NCI-H82 treated with DMSO at 0.1 percent for 48 hours (cell line): ENCODE results near the gene UNC13B.
A peak's percentile ranks its signal among the peaks of the same experiment; 100 is the strongest.
"Not testable (repeated sequence)": the region's sequence is repeated elsewhere in the genome, so short reads cannot be mapped to it uniquely, and the experiment has no call there.

Source experiments
- DNase-seq: peaks from one replicate; lab custom pipeline; 2025; ENCODE audit not compliant: unreplicated experiment; lab: John Stamatoyannopoulos, UW

Gene UNC13B

DNA sequence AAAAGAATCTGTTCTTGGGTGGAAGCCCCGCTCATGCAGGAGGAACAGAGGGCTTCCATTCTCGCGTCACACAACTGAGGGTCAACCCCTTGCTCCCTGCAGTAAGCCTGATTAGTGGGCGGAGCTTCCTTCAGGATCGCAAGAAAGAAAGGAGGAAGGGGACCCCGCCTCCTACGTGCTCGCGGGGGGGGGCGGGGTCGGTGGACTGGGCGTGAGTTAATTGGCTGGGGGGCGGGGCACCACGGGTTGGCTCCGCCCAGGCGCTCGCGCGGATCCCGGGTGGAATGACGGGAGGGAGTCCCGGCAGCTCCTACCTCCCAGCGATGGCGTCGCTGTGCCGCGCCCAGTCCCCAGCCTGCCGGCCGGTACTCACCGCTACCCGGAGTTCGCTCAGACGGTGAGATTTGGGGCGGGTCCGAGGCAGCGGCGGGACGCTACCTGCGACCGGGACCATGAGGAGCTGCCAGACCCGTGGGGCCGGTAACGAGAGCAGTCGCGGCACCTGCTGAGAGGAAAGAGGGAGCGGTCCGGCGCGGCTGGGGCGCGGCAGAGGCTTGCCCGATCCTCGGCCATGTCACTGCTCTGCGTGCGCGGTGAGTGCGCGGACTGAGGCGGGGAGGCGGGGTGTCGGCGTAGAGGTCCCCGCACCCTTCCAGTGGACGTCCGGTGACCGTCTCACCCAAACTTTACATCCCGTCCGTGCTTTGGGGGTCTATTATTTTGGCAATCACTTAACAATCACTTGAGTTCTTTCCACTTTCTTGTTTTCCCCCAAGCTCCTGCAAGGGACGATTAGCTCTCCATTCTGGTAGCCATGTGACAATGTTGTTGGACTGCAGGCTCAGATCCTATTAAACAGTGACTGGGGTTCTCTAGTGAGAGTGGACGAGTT lies at the start of gene UNC13B:
UNC13B (plus strand) TSS at position 297 of the 892 bp plus-strand sequence; CDS start at position 572, 275 bp downstream.
- peak; percentile 70 for DNase-seq

DNA sequence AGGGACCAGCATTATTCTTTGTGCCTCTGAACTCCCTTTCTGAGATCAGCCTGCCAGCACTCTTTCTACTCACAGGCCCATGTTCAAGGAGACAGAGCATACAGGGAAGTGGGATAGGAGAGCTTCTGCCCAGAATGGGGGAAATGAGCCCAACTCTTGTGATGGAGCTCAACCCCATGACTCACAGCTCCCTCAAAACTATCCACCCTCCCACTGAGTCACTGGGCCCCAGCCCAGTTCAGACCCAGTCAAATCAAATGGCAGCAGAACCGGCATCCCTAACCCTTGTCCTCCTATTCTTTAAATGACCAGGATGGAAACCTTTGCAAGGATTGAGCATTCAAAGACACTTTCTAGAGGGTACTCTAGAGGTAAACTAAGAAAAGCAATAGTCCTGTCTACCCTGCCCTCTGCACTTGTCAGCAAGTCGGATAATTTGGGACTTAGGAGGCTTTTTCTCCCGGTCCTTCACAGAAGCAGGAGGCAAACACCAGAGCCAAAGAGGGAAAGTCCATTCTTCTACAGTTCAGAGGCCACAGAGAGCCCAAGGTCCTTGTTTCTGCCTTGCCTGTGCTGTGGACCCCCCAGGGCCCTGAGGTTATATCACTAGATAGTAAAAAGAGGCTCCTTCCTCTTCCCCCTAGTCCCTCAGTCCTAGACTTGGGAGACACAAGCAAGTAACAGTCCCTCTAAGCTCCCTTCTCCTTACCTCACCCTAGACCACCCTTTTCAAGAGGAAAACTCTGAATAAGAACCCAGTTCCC lies 49.4 kb upstream of the UNC13B start:
- no peak for DNase-seq

DNA sequence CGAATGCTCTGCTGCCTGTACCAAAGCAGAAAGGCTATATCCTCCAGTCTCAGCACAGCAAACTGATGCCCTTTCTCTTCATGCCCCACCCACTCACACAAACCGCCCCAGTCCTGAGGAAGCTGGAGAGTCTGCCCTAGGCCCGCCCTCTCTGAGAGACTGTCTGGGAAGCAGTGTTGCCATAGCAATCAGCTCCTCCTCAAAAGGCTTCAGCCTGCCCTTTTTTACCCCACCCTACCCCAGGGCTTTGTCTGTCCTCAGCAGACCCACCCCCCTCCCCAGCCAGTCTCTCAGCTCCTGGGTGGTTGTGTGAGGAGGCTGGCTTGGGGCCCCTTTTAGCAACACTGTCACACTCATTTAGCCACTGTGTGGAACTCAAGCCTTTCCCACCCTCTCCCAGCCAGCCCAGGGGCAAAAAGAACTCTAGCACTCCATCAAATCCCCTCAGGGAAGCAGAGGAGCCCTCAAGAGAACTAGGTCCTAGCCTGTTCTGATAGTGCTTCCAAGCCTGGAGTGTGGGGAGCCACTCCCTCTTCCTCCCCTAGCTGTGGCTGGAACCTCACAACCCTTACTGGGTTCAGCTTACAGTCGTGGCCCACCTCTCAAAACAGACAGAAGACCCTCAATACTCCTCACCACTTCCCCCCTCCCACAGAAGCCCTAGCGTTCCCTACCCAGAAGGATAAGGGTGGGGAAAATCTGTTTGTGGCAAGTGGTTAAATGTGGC lies 47.5 kb upstream of the UNC13B start:
- peak; percentile 34 for DNase-seq

DNA sequence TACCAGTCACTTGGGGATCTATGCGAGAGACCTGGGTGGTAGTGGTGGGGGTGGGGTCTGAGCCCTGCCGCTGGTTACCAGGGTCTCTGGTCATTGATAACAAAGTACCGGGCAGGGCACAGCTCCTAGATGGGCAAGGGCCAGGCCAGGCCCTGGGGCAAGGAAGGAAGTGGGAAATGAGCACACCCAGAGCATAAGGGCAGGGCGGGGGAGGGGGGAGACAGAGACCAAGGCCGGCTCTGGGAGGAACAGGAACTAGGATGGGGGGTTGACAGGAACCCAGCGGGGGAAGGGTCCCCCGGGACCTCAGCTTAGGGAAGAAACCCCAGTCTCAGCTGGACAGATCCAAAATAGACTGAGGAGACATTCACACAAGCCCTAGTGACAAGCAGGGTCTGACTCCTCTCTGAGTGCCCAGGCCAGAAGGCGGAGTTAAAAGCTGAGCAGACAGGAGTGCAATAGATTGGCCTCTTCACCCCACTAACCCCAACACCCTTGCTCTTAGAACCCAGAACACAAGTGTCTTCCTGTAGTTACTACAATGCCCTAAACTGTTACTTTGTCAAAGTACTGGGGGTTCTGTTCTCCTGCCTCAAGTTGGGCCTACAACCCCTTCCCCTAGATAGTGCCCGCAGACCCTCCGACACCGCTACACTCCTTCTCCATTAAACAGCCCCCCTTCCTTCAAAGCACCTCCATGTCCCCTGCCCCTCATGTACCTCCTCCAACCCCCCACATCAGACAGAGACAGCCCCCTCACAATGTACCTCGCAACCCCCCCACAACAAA lies 46.8 kb upstream of the UNC13B start:
- DNase-seq = no peak

DNA sequence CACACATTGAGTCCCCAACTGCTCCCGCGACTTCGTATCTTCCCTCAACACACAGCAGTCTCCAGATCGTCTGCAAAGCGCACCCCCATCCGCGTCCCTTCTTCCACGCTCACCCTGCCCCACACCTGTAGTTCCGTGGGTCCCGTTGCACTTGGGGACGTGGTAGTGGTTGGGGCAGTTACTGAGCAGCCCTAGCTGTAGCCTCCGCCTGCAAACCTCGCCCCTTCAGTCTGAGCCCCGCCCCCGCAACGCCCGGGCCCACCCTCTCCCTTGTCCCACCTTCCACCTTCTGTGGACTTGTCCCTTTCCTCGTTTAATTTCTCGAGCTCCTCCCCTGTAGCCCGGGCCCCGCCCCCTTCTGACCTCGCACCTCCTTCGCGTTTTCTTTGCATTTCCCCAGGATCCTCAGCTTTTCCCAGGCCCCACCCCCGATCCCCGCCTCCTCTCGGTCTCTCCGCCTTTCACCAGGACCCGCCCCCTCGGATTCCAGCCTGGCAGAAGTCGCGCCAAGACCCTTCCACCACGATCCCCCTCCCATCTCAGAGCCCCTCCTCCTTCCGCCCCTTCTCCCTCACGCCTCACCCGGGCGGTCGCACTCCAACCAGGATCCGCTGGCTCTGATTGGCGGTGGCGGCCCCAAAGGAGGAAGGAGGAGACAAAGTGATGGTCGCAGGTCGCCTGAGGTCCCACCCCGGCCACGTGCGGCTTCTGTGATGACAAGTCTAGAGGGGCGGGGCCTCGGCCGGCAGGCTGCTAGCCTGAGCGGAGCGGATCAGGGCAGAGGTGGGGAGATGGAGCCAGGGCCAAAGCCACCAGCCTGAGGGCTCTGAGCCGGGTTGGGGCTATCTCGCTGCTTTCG lies 45.9 kb upstream of the UNC13B start, which contains the start of gene ATOSB:
ATOSB (minus strand) TSS at position 183 of the 859 bp plus-strand sequence. CDS start 7,588 bp downstream, outside the sequence.
- peak; percentile 93 for DNase-seq

DNA sequence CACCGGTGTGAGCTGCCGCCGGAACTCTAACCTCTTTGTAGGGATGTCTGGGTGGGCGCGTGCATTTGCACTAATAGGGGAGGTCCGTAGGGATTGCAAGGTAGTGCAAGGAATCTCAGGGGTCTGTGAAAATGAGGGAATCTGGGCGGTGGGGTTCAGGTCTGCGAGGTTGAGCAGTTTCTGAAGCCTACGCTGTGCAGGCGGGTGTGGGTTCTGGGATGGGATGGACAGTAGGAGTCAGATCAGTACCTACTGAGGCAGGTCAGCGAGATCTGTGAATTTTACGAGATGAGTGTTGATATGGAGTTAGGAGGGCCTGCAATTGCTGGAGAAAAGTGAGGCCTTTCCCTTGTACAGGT lies 45.3 kb upstream of the UNC13B start:
- DNase-seq = no peak

DNA sequence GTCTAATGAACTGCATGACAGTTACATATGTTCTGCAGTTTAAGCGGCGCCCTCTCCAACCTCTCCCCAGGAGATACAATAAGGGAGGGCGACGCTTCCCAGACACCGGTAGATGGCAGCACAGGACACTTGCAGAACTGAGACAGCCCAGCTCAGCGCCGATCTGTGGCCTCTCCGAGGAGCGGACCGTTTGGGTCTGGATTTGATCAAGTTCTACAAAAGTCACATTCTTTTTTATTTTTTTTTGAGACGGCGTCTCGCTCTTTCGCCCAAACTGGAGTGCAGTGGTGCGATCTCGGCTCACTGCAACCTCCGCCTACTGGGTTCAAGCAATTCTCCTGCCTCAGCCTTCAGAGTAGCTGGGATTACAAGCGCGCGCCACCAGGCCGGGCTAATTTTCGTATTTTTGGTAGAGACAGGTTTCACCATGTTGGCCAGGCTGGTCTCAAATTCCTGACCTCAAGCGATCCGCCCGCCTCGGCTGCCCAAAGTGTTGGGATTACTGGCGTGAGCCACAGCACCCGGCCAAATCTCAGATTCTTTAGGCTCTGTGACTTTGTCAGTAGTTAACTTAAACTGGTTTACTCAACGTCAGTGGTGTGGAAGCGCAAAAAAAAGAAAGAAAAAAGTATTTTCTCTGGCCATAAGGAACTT lies 44.8 kb upstream of the UNC13B start:
- DNase-seq = peak; percentile 83

DNA sequence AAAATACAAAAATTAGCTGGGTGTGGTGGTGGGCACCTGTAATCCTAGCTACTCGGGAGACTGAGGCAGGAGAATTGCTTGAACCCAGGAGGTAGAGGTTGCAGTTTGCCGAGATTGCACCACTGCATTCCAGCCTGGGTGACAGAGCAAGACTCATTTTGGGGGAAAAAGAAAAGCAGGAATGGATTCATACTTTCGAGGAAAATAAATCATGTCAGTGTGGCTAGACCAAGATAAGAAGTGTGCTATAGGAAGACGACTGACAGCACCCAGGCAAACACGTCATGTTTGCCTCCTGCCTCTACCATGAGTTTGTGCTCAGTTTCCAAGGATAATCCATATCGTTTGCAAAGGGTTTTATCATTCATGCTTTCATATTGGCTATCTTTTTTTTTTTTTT lies 26.9 kb upstream of the UNC13B start:
- DNase-seq = no peak

DNA sequence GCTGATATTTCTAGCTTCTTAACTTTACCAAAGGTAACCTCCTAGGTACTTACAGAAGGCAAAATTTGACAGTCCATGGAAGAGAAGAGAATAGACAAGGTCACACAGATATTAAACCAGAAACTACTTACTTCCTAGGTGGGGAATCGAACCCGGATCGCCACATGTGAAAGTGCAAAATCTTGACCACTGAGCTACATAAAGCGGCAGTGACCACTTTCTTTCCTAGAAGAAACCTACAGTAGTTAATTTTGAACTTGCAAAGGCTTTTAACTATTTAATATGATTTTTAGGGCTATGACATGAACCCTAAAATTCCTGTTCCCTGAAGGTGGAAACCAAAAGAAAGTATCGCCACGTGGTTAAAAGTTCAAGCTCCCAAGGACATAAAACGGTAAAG lies 25.8 kb upstream of the UNC13B start:
- DNase-seq = no peak

DNA sequence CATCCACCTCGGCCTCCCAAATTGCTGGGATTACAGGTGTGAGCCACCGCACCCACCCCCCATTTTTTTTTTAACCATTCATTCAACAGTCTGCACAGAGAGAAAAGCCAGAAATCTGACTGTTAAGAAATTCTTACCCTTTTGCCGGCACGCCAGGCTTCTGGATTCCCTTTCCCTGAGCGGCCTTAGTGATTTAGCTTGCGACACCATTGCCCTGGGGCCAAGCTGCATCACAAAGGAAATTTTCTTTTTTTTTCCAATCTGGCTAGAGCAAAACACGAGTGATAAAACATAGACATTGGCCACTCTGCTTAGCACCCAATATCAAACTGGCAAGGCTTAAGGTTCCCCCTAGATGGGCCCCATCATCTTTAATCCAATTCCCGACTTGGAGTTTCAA lies 24.9 kb upstream of the UNC13B start:
- DNase-seq = no peak

DNA sequence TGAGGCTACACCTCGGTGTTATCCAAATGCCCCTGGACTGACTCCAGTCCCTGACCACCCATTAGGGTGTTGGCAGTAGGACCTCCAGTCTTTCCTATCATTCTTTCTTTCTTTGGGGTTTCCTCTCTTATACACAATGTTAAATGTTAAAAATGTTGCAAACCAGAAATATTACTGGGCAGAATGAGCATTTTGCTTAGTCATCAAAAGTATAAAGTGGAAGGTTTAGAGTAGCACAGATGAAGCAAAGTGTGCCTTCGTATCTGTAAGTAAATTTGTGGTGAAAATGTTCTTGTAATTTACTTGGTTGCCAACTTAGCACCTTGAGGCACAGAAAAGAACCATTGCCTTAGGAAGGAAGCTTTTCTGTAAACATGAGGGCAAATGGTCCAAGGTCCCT lies 21.7 kb upstream of the UNC13B start:
- no peak for DNase-seq

DNA sequence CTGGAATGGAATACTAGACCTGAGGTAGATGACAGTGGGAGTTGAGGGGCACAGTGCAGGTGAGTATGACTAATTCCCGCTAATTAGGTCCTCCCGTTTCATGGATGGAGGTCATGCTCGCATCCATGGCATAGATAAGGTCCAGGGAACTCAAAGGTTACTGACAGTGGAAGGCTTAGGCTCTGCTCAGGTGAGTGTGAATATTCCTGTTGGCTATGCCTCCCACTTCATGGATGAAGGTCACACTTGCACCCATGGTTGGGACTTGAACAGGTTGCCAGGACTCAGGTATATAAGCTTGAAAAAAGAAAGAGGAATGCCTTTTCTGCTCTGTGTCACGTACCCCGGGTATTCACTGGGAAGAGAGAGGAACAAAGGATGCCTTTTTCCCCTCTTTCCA lies 19.8 kb upstream of the UNC13B start:
- no peak for DNase-seq

DNA sequence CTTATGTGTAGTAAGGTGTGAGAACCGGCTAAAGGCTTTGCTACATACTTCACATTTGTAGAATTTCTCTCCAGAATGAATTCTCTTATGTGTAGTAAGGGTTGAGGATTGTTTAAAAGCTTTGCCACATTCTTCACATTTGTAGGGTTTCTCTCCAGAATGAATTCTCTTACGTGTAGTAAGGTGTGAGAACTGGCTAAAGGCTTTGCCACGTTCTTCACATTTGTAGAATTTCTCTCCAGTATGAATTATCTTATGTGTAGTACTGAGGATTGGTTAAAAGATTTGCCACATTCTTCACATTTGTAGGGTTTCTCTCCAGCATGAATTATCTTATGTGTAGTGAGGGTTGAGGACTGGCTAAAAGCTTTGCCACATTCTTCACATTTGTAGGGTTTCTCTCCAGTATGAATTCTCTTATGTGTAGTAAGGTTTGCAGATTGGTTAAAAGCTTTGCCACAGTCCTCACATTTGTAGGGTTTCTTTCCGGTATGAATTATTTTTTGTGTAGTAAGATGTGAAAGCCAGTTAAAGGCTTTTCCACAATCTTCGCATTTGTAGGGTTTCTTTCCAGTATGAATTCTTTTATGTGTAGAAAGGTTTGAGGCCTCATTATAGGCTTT lies 13.8 kb upstream of the UNC13B start:
- DNase-seq = not testable (repeated sequence)

DNA sequence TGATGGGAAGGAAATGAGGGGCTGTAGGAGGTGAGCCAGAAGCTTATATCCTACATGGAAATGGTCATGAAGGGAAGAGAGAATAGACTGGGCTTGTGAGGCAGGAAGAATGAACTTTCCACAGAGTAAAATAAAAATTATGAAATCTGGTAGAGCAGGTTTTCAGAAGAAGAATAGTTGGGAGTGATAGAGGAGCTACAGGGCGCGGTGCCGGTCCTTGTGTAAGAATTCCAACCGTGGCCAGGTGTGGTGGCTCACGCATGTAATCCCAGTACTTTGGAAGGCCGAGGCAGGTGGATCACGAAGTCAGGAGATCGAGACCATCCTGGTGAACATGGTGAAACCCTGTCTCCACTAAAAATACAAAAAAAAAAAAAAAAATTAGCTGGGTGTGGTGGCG lies 8.9 kb upstream of the UNC13B start:
- DNase-seq = no peak

DNA sequence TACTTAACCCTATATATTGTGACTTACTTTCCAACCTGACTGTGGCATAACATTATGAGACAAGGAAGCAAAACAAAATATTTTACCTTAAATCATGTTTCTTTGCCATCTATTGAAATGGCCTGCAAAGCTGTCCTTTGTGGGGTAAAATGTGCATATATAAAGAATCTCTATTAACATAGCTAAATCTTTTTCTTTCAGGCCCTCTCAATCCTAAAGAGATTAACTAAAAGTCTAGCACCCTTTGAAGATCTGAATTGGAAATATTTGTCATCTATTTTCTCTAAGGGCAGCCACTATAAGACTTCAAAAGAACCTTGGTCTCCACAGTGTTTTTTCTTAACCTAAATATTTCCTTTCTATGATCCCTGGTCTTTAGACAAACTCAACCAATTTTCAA lies 5.0 kb upstream of the UNC13B start:
- DNase-seq = no peak

DNA sequence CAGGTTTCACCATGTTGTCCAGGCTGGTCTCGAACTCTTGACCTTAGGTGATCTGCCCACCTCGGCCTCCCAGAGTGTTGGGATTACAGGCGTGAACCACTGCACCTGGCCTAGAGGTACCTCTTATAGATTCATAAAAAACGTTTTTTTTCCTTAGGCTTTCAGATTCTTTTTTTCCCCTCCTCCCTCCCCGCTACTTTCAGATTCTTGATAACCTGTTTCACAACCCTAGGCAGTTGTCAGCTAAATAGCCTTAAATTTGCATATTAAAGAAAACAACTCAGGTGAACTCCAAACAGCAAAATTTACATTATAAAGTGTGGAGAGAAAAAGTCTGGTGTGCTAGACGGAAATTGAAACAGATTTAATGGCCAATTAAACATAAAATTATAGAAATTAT lies 4.0 kb upstream of the UNC13B start:
- not testable (repeated sequence) for DNase-seq

DNA sequence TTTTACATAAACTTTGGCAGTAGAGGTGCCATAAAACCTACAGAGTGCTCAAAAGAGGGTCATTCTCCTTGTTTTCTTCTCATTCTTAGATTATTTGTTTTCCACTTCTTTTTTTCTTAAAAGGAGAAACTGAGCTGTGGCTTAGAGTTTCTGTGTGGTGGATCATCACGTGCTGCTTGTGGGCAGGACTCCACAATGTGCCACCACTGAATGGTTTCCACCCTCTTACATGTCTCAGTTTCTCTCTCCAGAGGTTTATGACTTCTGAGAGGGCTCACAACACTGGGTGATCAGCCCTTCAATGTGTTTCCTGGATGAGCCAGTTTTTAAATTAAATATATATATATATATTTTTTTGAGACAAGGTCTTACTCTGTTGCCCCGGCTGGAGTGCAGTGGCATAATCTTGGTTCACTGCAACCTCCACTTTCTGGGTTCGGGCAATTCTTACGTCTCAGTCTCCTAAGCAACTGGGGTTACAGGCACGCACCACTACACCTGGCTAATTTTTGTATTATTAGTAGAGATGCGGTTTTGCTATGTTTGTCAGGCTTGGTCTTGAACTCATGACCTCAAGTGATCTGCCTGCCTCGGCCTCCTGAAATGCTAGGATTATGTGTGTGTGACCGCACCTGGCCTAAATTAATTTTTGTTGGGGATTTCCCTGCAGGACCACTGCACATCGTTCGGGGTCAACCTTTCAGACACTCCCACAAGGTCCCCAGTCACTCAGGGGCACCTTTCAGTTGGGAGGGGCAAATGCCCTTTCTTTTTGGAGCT lies 3.1 kb upstream of the UNC13B start:
- no peak for DNase-seq
